ENCODE data around the gene CARD19.

GRCh38 chr9:93161786-93162562 is 66.0 kb downstream of the CARD19 start:
- TF ChIP-seq CTCF (IDR thresholded peaks at IDR 0.05) = no peak
- no peak for TF ChIP-seq POLR2A (IDR thresholded peaks at IDR 0.05)
